Measurements from ENCODE around the gene PABPN1L. TPM values are rescaled to one million over a fixed set of nuclear protein-coding genes. Genes with fewer than 3 reads are reported as not detected.

The PABPN1L gene
- total and polyA plus RNA-seq, 9 of the 15 experiments (the other 6 are each of a cell fraction or from before 2014, with no cell fraction given) = 0.11 to 0.32 TPM; not detected in 7

- TF ChIP-seq ZNF780A (CRISPR knock-in tag; IDR thresholded peaks at IDR 0.05) = no peak
- TF ChIP-seq ATF3 (IDR thresholded peaks at IDR 0.05) = no peak
- TF ChIP-seq ATF3 (CRISPR knock-in tag; conservative IDR thresholded peaks at IDR 0.05) = no peak
- no peak for TF ChIP-seq MAX (CRISPR knock-in tag; IDR thresholded peaks at IDR 0.05)
- no peak for TF ChIP-seq ZNF395 (CRISPR knock-in tag; IDR thresholded peaks at IDR 0.05)
These were observed 3.0 kb downstream of the PABPN1L start (continued) for GRCh38 chr16:88863426-88863825.

- POLR2A ChIA-PET = no interaction called here
- ATAC-seq = no peak
- intact Hi-C loops (cut with micrococcal nuclease) = no loop called here
These were observed 3.5 kb downstream of the PABPN1L start for GRCh38 chr16:88862968-88863367.

More at GRCh38 chr16:88862968-88863367, 3.5 kb downstream of the PABPN1L start:
- H3K4me1 ChIP-seq (replicated peaks in 1 of 2; ENCODE audit: control insufficient read depth in 2 of 2, insufficient read depth in 2 of 2, low read length in 2 of 2) = peaks cover 2 to 62% of the 10 kb centered on the region in 2 experiments; a peak in 4 of 5 replicates
- no peak overlapping the region for H2AFZ ChIP-seq (ENCODE audit: low read depth, low read length)
- H3K4me3 ChIP-seq = no peak overlapping the region
- in situ Hi-C loops (cut with MboI) = no loop called here
- H3K27me3 ChIP-seq (ENCODE audit: control insufficient read depth in 2 of 2, insufficient read depth in 2 of 2, low read length in 2 of 2) = no peaks in the 10 kb centered on the region
- BruUV-seq (replicated peaks) = no TSS peak
- no peak overlapping the region; a peak in 1 of 4 replicates for H3K9ac ChIP-seq (ENCODE audit: insufficient read depth in 1 of 2, low read depth in 2 of 2, low read length in 2 of 2)
- no peak overlapping the region for H3K4me2 ChIP-seq (ENCODE audit: insufficient read depth, low read length)
- CTCF ChIA-PET (ENCODE audit: low intra/inter-chr PET ratio) = no interaction called here
- H4K20me1 ChIP-seq (replicated peaks; ENCODE audit: control insufficient read depth, insufficient read depth, low read length) = 0 out of 2 replicates have a peak, but pooled peaks cover 4% of the 10 kb centered on the region
- H3K9me1 ChIP-seq (ENCODE audit: control insufficient read depth, insufficient read depth, low read length) = no peaks in the 10 kb centered on the region
- TF ChIP-seq ZBTB8A (IDR thresholded peaks at IDR 0.05; ENCODE audit: partially characterized antibody) = no peak
- TF ChIP-seq SMARCB1 (IDR thresholded peaks at IDR 0.05; ENCODE audit: insufficient read length, low read depth) = no peak
- peak; percentile 27; the same call in 1 of the 2 replicates for TF ChIP-seq RBFOX2 (IDR thresholded peaks at IDR 0.05; ENCODE audit: low read depth, low read length)
- peak; percentile 31 for TF ChIP-seq FIP1L1 (IDR thresholded peaks at IDR 0.05; ENCODE audit: low read depth, low read length, poor library complexity, severe bottlenecking)
- TF ChIP-seq MNT (conservative IDR thresholded peaks at IDR 0.05) = no peak
- H3K27ac ChIP-seq (ENCODE audit: extremely low read depth, low read depth, low read length) = no peak overlapping the region
- DNase-seq (ENCODE audit: extremely low read depth in 1 of 4, low spot score in 3 of 4) = no peak
- no peaks in the 10 kb centered on the region for H3K9me3 ChIP-seq (replicated peaks; ENCODE audit: control insufficient read depth, insufficient read depth, low read depth, low read length)
- no peak for FAIRE-seq
- H3K79me2 ChIP-seq (ENCODE audit: control insufficient read depth, insufficient read depth, low read length) = peaks cover 6% of the 10 kb centered on the region; the same call in 2 of the 3 replicates
- H3K36me3 ChIP-seq (ENCODE audit: control insufficient read depth, insufficient read depth, low read length) = peaks cover 40% of the 10 kb centered on the region; the same call in 2 of the 3 replicates
- WGBS (ENCODE audit: insufficient coverage, low coverage, missing lambda C conversion rate) = 78% methylated on average over 18 of the region's 25 CpGs

Data from K562 (cell line).